ENCODE results near the gene CHSY3.

Gene CHSY3

DNA sequence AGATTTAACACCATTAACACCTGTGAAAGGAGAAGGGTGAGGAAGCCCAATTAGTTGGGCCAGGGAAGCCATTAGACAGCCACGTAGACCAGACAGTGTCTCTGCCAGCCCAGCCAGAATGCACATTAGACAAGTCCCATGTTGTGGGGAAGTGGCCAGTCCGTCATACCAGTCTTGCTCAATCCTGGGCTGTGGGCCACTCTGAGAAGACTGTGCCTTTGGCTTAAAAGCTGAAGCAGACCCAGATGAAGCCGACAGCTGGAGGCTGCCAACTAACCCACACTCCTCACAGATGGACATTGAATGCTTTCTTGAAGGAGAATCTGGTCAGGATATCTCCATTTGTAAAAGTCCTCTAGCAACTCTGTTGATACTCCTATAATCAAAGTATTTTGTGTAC, 128.5 kb downstream of the CHSY3 start:
- DNase-seq: no peak

DNA sequence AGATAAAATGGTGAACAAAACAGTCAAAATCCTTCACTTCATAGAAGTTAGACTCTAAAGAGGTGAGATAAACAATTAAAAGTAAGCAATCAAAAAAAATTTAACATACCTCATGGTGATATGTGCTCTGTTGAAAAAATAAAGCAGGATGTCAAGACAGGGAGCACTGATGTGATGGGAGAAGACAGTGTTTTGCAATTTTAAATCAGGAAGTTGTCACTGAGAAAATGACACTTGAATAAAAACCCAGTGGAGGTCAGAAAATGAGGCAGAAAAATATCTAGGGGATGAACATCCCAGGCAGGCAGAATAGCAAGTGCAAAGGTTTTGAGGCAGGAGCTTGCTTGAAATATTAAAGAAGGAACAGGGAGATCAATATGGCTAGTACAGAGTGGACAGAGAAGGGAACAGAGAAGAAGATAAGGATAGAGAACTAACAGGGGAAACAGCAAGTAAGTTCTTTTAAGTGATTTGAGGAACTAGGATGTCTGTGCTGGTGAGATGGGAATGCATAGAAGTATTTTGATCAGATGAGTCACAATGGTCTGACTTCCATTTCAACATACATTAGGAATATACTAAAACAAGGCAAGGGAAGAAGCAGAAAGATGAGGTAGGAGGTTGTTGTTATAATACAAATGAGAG, 130.4 kb downstream of the CHSY3 start:
- DNase-seq: no peak

DNA sequence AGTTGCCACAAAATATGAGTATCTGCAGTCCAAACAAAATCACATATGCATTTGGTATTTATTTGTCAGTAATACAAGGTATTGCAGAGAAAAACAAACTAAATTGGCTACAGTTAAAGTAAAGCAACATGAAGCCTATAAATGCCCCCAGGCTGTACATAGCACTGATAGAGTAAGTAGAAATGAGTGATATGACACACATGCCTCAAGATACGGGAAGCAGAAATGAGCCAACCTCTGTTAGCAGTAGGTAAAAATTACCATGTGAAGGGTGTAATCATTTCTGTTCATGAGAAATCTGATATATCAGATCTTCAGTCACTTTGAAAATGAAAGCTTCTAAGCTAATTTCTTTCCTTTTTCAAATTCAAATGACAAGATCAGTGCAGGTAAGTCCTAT, 131.1 kb downstream of the CHSY3 start:
- DNase-seq: no peak

DNA sequence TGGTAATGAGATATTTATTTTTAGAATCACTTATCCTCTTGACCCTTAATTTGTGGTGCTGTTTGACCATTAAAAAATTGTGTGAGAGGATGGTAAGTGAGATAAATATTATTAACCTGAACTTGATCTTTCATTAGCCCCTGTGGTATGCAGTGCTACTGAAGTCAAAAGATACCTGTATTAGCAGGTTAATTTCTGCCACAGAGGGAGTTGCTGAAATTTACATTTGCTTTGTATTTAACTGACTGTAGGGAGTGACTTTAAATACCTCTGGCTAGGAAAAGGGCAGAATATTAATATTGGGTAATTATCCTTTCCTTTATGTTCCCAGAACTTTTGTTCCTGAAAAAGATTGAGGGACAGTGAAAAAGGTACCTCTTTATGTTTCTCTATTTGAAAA, 133.6 kb downstream of the CHSY3 start:
- no peak for DNase-seq

DNA sequence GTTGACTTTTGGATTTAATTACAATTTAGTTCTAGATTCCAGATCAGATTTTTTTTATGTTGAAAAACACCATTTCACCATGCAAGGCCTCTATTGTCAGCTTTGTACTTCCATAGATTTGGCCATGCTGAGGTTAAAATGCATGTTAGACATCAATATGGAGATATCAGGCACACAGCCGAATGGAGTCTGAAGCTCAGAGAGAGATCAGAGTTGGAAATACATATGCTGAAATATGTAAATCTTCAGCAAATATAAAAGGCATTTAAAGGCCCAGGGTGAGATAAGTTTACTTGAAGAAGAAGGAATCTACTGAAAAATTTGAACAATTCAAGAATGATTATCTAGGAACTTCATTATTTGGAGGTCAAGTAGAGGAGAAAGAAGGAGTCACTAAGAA, 139.6 kb downstream of the CHSY3 start:
- no peak for DNase-seq

DNA sequence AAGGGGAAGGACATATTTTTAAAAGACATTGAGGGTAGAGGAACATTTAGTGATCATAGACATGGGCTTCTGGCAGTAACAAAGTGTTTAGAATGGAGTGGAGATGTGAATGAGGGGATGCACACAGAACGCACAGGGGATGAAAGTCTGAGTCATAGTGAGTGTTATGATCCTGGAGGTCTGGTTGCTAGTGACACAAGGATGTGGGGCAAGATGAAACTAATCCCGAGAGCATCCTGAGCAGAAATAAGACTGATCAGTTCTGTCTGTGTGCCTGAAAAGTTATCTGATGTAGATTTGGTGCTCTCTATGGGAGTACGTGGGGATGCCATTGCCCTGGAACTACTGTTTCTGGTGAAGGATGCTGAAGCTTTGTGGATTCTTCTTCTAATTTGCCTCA, 141.1 kb downstream of the CHSY3 start:
- no peak for DNase-seq

DNA sequence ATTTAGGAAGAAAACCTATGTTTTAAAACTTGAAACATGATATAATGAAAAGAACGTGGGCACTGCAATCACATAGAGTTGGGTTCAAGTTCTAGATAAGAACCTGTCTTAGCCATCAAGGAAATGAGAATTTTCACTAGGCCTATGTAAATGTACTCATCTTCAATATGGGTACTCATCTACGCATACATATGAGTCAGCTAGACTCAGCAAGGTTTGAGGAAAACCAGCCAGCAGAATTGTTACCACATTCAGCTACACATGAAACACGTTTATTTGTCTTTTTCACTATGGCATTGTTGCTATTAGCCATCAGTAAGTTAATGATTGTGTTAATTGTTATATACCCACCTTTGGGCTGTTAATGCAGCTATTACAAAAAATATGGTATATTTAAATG, 146.3 kb downstream of the CHSY3 start:
- no peak for DNase-seq

DNA sequence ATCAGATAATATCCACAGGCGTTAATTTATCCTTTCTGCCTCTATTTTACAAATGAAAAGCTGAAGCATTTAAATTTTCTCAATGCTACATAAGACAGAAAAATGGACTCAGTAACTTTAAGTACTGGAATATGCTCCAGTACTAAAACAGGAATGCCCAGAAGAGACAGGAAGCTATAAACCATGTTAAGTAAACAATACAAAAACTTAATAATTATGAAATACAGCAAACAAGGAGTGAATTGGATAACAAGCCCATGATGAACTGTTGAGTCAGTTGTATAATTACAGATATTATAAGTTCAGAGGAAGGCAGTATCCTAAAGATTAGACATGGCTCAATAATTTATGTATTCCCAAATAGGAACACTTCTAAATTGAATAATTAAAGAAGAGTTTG, 148.5 kb downstream of the CHSY3 start:
- no peak for DNase-seq

DNA sequence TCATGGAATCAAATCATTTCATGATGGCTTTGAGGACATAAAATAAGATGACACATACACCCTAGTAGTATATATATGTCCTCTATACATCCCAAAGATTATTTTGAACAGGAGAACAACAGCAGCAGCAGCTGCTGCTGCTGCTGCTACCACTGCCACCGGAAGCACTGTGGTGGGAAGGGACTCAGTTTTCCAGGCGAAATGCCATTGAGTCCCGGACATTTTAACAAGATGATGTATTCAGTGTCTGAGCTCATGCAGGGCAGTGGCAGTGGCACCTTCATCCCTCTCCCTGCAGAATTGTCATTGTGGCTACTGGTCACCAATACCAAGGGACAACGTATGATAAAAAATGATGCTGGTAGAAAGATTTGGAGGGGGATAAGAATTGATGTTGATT, 151.3 kb downstream of the CHSY3 start:
- DNase-seq: no peak

DNA sequence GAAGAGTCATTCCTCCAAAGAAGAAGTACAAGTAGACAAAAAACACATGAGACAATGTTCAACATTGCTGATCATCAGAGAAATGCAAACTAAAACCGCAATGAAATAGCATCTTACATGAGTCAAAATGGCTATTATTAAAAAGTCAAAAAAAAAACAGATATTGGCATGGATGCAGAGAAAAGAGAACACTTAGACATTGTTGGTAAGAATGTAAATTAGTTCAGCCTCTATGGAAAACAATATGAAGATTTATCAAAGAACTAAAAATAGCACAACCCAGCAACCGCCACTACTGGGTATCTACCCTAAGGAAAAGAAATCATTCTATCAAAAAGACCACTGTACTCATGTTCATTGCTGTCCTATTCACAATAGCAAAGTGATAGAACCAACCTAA, 157.5 kb downstream of the CHSY3 start:
- DNase-seq: no peak

DNA sequence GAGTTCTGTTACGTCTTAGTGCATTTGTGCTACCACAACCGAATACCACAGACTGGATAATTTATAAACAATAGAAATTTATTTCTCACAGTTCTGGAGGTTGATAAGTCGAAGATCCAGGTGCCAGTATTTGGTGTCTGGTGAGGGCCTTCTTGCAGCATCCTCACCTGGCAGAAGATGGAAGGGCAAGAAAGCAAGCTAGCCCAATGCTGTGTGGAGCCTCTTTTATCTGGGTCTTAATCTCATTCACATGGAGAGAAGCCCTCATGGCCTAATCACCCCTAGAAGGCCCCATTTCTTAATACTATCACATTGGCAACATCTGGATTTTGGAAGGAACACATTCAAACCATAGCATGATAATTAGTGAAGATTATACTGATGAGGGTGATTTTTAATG, 159.3 kb downstream of the CHSY3 start:
- DNase-seq: no peak

DNA sequence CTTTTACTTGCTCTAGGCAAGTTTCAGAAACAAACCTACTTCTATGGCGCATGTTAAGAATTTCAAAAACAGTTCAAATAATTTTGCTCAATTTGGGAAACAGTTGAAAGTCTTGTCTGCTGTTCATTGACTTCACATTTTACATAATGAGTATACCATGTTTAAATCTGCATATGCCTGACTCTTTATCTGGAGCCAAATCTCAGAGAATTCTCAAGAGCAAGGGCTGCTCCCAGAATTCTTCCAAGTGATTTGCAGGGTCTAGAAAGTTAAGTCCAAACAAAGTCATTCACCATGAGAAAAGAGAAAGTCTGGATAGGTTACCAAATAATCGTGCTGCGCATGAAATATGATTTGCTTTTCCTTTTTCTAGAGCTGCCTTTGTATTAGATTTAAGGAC, 160.2 kb downstream of the CHSY3 start:
- DNase-seq: no peak

DNA sequence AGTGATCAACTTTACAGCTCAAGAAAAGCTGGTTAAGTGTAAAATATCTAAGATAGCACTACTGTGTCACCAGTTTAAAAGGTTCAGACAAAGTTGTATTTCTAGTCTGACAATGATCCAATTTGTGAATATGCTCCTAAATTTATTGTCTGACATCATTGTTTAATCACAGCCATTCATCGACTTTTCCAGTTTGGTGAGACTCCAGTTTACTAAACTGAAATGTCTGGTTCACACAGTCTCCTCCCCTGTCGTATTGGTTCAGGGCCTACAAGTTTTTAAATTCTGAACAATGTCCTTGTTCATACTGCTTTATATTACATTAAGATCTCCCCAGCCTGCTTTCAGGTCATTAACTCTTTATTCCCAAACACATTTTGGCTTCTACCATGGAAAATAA, 161.4 kb downstream of the CHSY3 start:
- no peak for DNase-seq

DNA sequence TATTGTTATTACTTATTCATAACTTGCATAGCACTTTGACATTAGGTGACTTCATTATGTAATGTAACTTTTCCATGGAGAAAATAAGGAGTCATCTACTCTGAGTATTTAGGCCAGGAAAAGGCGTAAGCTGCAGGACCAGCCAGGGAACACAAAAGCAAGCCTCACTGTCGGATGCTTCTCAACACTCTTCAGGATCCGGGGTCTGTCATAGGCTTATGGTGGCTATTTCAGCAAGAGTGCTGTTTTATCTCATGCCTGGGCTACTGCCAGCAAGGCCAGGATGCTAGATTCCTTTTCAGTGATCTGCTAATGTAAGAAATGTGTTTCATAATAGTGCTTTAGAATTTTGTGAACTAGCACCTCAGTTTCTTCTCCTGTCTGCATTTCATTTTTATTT, 162.4 kb downstream of the CHSY3 start:
- no peak for DNase-seq

DNA sequence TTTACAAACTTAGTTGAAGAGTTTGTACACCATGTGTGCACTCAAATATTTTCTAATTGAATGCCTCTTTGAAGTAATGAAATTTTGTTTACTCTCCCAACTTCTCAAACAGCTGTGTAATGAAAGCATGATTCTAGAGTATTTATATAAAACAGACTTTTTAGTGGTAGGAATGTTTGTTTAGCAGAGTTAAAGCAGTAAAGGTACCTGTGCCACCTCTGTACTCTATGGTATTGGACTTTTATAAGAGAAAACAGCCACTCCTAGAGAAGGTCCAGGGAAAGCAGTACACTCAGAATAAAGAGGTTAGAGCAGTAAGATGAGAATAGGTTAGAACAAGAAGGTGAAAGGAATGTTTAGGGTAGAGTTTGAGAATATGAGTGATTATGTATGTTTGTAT, 163.1 kb downstream of the CHSY3 start:
- no peak for DNase-seq

DNA sequence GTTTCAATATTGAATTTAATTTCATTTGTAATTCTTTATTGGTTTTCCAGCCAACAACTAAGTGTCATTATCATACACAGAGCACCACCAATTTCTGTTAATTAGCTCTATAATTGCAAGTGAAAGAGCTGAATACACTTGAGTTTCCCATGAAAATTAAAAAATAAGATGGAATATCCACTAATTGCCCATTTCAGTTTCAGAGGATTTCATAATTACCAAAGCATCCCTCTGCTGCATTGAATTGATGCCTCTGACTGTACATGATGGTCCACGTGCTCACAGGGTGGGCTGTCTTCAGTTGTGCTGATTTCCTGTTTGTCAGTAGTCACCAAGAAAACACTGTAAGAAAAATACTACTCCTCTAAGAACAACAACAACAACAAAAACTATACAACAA, 163.8 kb downstream of the CHSY3 start:
- no peak for DNase-seq

DNA sequence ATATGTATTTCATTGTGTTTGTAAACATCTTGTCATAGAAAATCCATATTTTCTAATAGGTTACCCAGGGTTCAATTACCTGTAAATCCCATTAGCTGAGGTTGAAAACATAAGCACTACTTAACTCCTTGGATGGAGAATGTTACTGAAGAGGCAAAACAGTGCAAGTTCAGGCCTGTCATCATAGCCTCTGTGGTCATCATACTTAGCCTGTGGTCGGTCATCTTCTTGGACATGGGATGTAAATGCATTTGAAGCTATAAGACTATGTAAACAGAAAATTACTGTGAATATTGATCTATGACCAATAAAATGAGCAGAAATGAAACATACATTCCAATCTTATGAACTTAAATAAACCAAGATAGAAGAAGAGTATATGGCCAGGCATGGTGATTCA, 164.7 kb downstream of the CHSY3 start:
- no peak for DNase-seq

DNA sequence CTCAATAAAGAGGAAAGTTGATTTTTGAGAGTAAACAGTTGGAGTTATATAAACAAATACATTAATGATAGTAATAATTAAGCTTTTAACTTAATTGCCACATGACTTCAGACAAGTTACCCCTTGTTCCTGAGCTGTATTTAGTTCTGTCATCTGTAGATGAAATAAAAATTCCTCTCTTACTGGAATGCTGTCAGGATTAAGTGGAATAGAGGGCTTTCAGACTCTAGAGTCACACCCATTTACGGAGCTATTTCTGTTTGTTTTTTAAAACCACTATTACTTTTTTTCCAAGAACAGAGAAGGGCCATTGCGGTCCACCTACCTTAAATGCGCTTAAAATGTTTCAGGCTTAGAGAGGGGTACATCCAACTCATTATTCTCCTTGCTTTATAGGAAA, 170.6 kb downstream of the CHSY3 start:
- no peak for DNase-seq

DNA sequence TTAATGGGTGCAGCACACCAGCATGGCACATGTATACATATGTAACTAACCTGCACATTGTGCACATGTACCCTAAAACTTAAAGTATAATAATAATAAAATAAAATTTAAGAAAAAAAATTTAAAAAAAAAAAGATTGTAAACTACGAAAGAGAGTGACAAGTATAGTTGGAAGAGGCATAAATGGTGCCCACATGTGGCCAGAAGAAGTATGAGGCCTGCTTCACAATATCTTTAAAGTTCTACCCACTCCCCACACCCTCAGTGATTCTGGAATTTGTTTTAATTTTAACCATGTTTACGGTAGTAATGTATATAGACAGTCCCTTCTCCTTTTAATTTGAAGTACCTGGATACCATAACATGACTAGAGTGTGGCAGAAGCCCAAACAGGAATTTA, 172.7 kb downstream of the CHSY3 start:
- DNase-seq: no peak

DNA sequence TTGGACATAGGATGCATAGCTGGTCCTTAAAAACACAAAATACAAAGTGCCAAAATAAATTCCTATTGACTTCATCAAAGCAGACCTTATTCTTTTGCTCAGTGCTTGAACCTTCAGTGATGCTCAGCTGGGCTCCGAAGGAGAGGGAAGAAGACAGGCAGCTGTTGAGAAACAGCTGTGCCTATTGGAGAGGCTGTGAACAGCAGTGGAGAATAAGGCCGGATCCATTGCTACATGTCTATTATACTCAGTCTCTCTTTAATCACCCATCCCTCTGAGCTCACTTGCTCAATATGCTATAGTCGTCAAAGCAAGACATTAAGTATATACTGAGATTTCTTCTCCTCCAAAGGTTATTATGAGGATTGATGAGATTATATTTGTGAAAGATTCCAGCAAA, 174.4 kb downstream of the CHSY3 start:
- no peak for DNase-seq

DNA sequence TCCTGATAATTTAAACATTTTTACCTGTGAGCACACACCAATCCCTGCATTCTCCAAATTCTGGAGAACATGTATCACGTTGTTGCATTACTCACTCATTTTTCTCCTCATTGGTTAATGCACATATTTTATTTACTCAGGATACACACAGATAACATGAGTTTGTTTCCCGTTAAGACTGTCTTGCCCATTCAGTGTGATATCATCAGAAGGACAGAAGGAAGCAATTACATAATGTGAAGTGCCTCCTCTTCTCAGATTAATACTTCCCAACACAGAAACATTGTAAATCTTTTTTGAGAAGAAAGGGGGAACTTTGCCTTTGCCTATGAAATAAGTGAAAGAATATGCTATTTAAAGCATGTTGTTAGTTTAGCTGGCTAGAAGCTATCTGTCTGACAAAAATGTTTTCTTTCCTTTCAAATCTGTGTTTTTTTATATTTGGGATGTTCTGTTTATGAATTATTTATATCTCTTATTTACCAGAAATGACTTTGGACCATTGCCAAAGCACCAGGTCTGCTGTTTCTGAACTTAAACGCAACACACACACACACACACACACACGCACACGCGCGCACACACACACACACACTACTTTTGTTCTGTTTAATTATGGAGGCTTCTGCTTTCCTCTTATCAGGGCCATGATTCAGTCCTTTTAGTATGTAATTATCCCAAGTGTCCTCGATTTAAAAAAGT, 186.5 kb downstream of the CHSY3 start:
- DNase-seq: no peak

DNA sequence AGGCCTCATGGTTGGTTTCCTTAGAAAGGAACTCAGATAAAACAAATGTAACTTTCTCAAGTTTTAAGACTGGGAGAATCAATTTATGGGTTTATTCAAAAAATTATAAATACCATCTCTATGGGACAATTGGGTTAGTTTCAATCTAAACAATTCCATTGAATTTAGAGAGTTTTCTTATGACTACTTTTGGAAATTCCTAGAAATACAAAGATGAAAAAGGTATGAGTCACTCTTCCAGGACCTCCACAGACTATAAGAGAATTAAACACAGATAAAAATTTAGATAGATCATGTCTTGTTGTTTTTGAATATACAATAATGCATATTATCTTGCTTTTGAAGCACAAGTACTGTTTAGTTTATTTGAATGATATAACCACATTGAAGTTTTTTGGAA, 188.7 kb downstream of the CHSY3 start:
- DNase-seq: no peak

DNA sequence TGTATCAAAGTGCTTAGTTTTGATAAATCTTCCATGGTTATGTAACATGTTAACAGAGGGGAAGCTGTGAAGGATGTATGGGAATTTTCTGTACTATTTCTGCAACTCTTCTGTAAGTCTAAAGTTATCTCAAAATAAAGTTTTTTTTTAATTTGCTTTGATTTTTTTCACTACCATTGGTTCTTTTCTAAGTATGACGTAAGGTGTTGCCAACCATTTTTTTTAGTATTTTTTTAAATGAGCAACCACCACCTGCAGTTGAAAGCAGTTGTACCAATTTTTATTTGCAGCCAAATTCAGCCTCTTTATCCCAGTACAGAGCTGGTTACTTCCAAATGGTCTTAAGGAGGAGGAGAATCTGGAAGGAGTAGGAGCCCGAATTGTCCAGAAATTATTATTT, 192.2 kb downstream of the CHSY3 start:
- DNase-seq: no peak

DNA sequence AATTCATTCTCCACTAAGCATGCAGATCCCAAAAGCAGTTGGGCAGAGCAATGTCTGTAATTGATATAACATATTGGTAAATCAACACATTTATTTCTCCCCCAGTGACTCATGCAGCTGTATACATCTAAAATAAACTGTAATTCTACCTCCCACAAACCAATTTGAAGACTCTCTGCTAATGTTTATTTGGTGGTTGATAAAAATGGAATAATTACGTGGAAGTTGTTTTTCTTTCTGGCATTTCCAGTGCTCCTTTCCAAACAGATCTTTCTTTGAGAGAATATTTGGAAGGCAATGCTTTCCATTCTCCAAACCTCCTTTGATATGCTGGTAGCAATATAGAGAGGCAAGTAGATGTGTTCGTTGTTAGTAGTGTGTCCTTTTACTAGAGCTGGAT, 194.7 kb downstream of the CHSY3 start:
- DNase-seq: no peak

DNA sequence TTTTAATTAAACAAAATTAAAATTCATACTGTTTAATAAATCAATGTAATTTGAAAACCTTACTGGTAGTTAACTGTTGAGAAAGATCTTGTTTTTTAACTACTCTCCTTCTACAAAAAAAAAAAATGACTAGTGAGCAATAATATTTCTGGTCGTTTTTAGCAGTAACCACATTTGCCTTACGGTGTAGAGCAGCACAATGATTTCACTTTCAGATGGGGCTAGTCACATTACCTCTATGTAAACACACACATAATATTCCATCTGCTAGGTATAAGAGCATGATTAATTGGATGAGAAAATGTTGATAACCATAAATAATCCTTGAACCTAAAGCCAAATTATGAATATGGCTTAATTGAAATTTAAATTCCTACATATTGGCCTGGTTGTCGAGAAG, 198.1 kb downstream of the CHSY3 start:
- no peak for DNase-seq
